Right cardiac atrium (tissue), 5 donors: ENCODE results near the gene CT45A9. TPM values are rescaled to one million over a fixed set of nuclear protein-coding genes. Genes with fewer than 3 reads are reported as not detected.
"Not testable (repeated sequence)": the region's sequence is repeated elsewhere in the genome, so short reads cannot be mapped to it uniquely, and the experiment has no call there.

Experiments used
- ATAC-seq, 2 donors: fragments of 200-7000 bp; cut with Tn5 transposase; one replicate each; pipeline versions ENCODE4 v1.8.0 to v1.9.1; 2020; ENCODE audit warnings: moderate library complexity in 2 of 2, mild to moderate bottlenecking in 1 of 2
- DNase-seq, 3 donors: peaks; one replicate each; pipeline ENCODE4 v3.0.0-alpha.2; 2020
- H3K27ac ChIP-seq: one replicate; pipeline ENCODE4 v1.5.1; 2013; ENCODE audit warnings: mild to moderate bottlenecking, low read length, control low read depth, moderate library complexity
- H3K27me3 ChIP-seq: one replicate; pipeline ENCODE4 v1.6.1; 2013; ENCODE audit not compliant: control insufficient read depth, insufficient read depth
- H3K4me1 ChIP-seq: one replicate; pipeline ENCODE4 v1.6.1; 2013; ENCODE audit warnings: low read length; ENCODE audit not compliant: control insufficient read depth, insufficient read depth
- H3K4me3 ChIP-seq: one replicate; pipeline ENCODE4 v1.5.1; 2013; ENCODE audit warnings: low read length, control low read depth
- H3K9me3 ChIP-seq: one replicate; pipeline ENCODE4 v1.6.1; 2013; ENCODE audit warnings: low read length; ENCODE audit not compliant: control insufficient read depth
- WGBS: extraction: QIAGEN DNeasy Blood & Tissue Kit; methylation state at CpG from one replicate; pipeline ENCODE4 v1.1.7; 2013; 5-methylcytosine and 5-hydroxymethylcytosine counted together
- intact Hi-C, 4 donors: fragments of 100-400 bp; cut with DNase I; formaldehyde crosslinking; loops; one replicate each; pipeline versions ENCODE4 v1.11.0 to v1.14.0; 2022 to 2023
- long read RNA-seq, 4 donors: library from polyadenylated mRNA; unstranded; transcript quantifications; one replicate each; pipeline ENCODE4 v2.0.0, GENCODE V29; 2020 to 2021
- polyA plus RNA-seq: library from polyadenylated mRNA; stranded (reverse); fragments of 200-250 nt; gene quantifications from one replicate; pipeline ENCODE4 v1.2.3, GENCODE V29; 2013
- total RNA-seq, 4 donors: library from RNA; stranded (reverse); fragmentation: NEBNext Ultra II Directional; extraction: Animal tissue kit (Norgen Biotek cat#: 25700); gene quantifications; one replicate each; pipeline ENCODE4 v1.2.1, GENCODE V29; 2021
- donor health status: healthy with polysubstance abuse.
- donor health status: DM: no; HTN: yes; CAD: no.
- donor health status: DM: no; HTN: no; CAD: no.
- donor health status: DM: no; HTN: yes; CAD: no; lungs with severe emphysema.
- donor health status: DM: yes; HTN: yes; CAD: no.

The CT45A9 gene, protein sequence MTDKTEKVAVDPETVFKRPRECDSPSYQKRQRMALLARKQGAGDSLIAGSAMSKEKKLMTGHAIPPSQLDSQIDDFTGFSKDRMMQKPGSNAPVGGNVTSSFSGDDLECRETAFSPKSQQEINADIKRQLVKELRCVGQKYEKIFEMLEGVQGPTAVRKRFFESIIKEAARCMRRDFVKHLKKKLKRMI
- not detected for total RNA-seq
- not detected for polyA plus RNA-seq
- long read RNA-seq, donor 1, result 0 reads
- long read RNA-seq, donor 2, result 0 reads
- long read RNA-seq, donor 3, result 0 reads
- long read RNA-seq, donor 4, result 0 reads

DNA sequence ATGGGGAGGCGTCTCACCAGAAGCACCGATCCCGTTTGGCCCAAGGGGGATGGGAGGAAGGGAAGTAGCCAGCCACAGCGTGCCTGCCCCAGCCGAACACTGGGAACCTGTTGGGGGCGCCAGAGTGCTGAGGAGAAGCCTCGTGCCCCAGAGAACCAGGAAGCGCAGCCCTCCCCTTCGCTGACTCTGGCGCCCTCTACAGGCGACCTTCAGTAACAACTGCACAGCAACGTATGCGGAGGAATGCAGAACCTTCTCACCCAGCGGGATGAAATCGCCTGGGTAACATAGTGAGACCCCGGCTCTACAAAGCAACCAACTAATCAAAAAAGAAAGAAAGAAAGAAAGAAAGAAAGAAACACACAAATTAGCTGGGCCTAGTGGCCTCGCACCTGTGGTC lies at the start of gene CT45A9:
Gene CT45A9, minus strand, starts transcription at position 101 of the 400 bp plus-strand sequence. CDS start 3,751 bp downstream, outside the sequence.
- ATAC-seq, H3K4me1 ChIP-seq, H3K27me3 ChIP-seq, H3K27ac ChIP-seq, H3K4me3 ChIP-seq, DNase-seq, H3K9me3 ChIP-seq, intact Hi-C loops: not testable (repeated sequence)
- no CpG with 5 or more reads among the region's 17 CpGs for WGBS

DNA sequence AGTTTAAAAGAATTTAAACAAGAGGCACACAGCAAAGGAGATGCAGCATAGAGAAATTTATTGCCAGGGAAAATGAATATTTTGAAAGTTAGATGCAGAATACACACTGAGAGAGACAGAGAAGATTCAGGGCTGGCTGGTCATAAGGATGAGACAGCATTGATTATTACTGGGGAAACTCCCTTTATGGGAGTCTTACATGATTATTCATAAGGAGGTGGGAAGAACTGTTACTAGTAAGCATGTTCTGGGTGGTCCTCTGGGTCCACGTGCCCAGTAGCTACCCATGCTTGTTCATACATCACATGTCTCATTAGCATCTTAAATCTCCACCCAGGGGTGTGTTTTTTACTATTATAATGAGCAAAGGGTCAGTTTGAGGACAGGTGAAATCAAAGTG lies 48.9 kb upstream of the CT45A9 start:
- WGBS, result 68% methylated on average over 1 of the region's 1 CpG
- H3K27me3 ChIP-seq, H3K27ac ChIP-seq, ATAC-seq, H3K4me3 ChIP-seq, DNase-seq, H3K4me1 ChIP-seq, intact Hi-C loops, H3K9me3 ChIP-seq: not testable (repeated sequence)

DNA sequence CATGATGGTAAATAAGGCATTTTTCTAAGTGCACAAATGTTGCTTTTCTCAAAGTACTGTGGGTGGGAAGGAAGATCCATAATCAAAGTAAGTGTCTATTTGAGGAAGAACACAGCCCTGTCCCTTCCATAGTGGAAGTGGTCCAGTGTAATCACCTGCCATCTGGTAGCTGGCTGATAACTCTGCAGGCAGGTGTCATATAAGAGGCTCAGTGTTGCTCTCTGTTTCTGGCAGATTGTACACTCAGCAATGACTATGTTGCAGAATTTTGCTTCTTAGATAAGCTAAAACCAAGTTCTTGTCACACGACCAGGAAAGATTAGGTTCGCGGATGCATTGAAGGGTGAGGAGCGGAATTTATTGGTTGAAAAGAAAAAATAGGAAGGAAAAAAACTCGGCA lies 42.8 kb upstream of the CT45A9 start:
- intact Hi-C loops, result no loop called here
- Histone ChIP-seq H3K9me3 (no peaks in the 10 kb centered on the region), H3K27ac (no peak overlapping the region), H3K4me1 (no peaks in the 10 kb centered on the region), H3K4me3 (no peak overlapping the region), H3K27me3 (no peaks in the 10 kb centered on the region)
- DNase-seq (no peak), ATAC-seq (no peak)
- 76% methylated on average over 5 of the region's 5 CpGs for WGBS

DNA sequence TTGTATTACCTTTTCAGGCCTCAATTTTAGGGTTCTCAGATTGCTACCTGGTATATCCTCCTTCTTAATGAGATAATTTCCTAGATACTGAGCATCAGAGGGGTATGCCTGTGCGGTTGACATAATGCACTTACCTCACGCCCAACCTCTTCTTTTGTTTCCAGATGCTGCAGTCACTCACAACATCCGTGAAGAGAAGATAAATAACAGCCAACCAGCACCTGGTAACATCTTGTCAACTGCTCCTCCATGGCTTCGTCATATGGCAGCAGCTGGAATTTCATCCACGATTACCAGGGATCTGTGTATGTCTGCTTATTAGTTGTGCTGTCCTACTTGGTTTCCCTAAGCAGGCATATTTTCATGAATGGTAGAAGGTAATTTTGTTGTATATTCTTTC lies 38.6 kb upstream of the CT45A9 start:
- WGBS, result 75% methylated on average over 5 of the region's 5 CpGs
- no peak for ATAC-seq
- intact Hi-C loops, result no loop called here
- no peak for DNase-seq
- H3K27me3 ChIP-seq, result no peaks in the 10 kb centered on the region
- H3K9me3 ChIP-seq, result no peaks in the 10 kb centered on the region
- H3K4me3 ChIP-seq, result no peak overlapping the region
- H3K4me1 ChIP-seq, result no peaks in the 10 kb centered on the region
- H3K27ac ChIP-seq, result no peak overlapping the region

DNA sequence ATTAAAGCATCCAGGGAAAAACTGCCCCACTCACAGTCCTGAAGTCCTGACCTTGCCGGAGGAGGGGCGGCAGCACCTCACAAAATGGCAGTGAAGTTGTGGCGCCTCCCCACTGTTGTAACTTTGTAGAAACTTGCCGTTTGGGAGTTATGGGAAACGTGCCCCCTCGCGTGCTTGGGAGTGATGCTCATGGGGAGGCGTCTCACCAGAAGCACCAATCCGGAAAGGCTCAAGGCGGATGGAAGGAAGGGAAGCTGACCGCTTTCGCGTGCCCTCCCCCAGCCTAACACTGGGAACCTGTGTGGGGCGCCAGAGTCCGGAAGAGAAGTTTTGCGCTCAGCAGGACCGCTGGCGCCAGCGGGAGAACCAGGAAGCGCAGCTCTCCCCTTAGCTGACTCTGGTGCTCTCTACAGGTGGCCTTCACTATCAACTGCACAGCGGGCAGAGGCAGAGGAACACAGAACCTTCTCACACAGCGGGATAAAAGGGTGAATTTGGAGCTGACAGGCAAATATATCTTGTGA lies 21.7 kb upstream of the CT45A9 start, which contains the start of the genes CT45A10 and SAGE1:
Gene CT45A10, minus strand, starts transcription at position 151 of the 524 bp plus-strand sequence. CDS start 8,100 bp downstream, outside the sequence.
Gene SAGE1, plus strand, starts transcription at position 423 of the 524 bp plus-strand sequence. CDS start 2,527 bp downstream, outside the sequence.
- ATAC-seq (no peak), DNase-seq (no peak)
- intact Hi-C loops, result no loop called here
- Histone ChIP-seq H3K4me1 (no peaks in the 10 kb centered on the region), H3K9me3 (no peaks in the 10 kb centered on the region), H3K27ac (no peak within 1 kb of the TSS), H3K4me3 (no peak within 1 kb of the TSS), H3K27me3 (no peaks in the 10 kb centered on the region)
- WGBS, result 90% methylated on average over 22 of the region's 22 CpGs

DNA sequence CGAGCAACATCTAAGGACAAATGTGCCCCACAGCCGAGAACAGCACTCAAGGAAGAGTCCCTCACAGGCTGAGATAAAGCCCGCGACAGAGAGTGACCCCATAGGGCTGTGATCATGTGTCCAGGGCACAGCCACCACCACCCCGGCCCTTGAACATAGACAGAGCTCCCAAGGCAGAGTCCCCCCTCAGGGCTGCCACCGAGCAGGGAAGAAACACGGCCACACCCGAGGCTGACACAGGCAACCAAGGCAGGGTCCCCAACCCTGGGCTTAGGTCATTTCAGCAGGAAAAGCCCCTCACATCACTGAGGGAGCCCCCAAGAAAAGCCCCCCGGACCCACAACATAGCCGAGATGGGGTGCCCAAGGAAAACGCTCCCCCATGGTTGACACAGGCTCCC lies 21.2 kb upstream of the CT45A9 start:
- 91% methylated on average over 11 of the region's 11 CpGs for WGBS
- no peak overlapping the region for H3K4me3 ChIP-seq
- H3K9me3 ChIP-seq, result no peaks in the 10 kb centered on the region
- no peaks in the 10 kb centered on the region for H3K27me3 ChIP-seq
- no peaks in the 10 kb centered on the region for H3K4me1 ChIP-seq
- DNase-seq, result peak in 1 of 3 donors; percentile 38
- H3K27ac ChIP-seq, result no peak overlapping the region
- ATAC-seq, result no peak
- intact Hi-C loops, result no loop called here

DNA sequence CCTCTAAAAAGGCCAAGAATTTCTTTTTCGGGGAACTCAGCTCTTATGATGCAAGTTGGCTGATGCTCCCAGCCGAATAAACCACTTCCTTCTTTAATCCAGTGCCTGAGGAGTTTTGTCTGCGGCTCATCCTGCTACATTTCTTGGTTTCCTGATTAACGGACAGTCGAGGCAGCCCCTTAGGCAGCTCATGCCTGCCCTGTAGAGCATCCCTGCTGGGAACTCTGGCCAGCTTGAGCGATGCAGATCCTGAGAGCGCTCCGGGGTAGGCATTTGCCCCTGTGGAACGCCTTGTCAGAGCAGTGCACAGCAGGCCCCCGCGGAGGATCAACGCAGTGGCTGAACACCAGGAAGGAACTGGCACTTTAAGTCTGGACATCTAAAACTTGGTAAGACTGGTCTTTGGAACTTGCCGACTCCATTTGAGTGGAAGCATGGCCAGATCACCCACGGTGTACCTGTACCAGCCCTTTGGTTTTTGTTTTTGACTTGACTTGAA lies 18.5 kb upstream of the CT45A9 start:
- Histone ChIP-seq H3K4me1 (no peaks in the 10 kb centered on the region), H3K9me3 (no peaks in the 10 kb centered on the region), H3K4me3 (no peak overlapping the region), H3K27ac (no peak overlapping the region), H3K27me3 (no peaks in the 10 kb centered on the region)
- 86% methylated on average over 14 of the region's 14 CpGs for WGBS
- no peak for ATAC-seq
- intact Hi-C loops, result no loop called here
- DNase-seq, result no peak

DNA sequence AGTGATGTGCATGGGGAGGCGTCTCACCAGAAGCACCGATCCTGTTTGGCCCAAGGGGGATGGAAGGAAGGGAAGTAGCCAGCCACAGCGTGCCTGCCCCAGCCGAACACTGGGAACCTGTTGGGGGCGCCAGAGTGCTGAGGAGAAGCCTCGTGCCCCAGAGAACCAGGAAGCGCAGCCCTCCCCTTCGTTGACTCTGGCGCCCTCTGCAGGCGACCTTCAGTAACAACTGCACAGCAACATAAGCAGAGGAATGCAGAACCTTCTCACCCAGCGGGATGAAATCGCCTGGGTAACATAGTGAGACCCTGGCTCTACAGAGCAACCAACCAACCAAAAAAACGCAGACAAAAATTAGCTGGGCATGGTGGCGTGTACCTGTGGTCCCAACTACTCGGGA lies 17.4 kb upstream of the CT45A9 start:
- H3K4me1 ChIP-seq, H3K4me3 ChIP-seq, intact Hi-C loops, H3K27me3 ChIP-seq, H3K9me3 ChIP-seq, ATAC-seq, H3K27ac ChIP-seq, DNase-seq: not testable (repeated sequence)
- 72% methylated on average over 13 of the region's 15 CpGs for WGBS

DNA sequence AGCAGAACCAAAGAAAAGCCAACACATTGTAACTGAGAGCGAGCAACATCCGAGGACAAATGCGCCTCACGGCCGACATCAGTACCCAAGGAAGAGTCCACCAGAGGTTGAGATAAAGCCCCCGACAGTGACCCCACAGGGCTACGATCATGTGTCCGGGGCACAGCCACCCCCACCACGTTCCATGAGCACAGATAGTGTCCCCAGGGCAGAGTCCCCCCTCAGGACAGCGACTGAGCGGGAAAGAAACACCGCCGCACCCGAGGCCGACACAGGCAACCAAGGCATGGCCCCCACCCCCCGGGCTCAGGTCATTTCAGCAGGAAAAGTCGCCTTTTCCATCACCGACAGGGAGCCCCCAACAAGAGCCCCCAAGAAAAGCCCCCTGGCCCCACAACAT lies 16.6 kb upstream of the CT45A9 start:
- ATAC-seq, H3K27ac ChIP-seq, H3K4me1 ChIP-seq, H3K4me3 ChIP-seq, DNase-seq, H3K9me3 ChIP-seq, intact Hi-C loops, H3K27me3 ChIP-seq: not testable (repeated sequence)
- WGBS, result 88% methylated on average over 10 of the region's 18 CpGs

DNA sequence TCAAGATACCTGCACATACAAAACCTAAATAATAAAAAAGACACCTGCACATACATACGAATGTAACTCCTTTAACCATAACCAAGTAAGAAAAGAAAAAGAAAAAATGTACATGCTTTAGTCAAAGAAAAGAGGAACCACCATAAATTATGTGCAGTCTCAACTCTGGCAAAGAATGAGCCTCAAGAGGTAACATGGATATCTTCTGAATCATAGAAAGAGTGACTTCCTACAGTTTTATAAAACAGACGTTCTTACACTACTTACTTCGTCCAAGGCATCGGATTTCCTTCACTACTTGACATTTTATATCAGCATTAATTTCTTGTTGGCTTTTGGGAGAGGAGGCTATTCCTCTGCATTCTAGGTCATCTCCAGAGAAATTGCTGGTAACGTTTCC lies 11.1 kb upstream of the CT45A9 start:
- H3K9me3 ChIP-seq, DNase-seq, H3K4me3 ChIP-seq, H3K27me3 ChIP-seq, ATAC-seq, H3K4me1 ChIP-seq, H3K27ac ChIP-seq, intact Hi-C loops: not testable (repeated sequence)
- whole genome bisulfite sequencing, result 57% methylated on average over 4 of the region's 5 CpGs

DNA sequence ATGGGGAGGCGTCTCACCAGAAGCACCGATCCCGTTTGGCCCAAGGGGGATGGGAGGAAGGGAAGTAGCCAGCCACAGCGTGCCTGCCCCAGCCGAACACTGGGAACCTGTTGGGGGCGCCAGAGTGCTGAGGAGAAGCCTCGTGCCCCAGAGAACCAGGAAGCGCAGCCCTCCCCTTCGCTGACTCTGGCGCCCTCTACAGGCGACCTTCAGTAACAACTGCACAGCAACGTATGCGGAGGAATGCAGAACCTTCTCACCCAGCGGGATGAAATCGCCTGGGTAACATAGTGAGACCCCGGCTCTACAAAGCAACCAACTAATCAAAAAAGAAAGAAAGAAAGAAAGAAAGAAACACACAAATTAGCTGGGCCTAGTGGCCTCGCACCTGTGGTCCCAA lies 17.2 kb downstream of the CT45A9 start, which contains the start of gene CT45A8:
Gene CT45A8, minus strand, starts transcription at position 101 of the 400 bp plus-strand sequence. CDS start 3,755 bp downstream, outside the sequence.
- H3K4me3 ChIP-seq, H3K27ac ChIP-seq, H3K4me1 ChIP-seq, H3K27me3 ChIP-seq, DNase-seq, ATAC-seq, H3K9me3 ChIP-seq, intact Hi-C loops: not testable (repeated sequence)
- WGBS, result no CpG with 5 or more reads among the region's 17 CpGs
